Psoas muscle (tissue), 8 donors: ENCODE data around the gene NBPF1. TPM values are rescaled to one million over a fixed set of nuclear protein-coding genes. Genes with fewer than 3 reads are reported as not detected.
"Not testable (repeated sequence)": the region's sequence is repeated elsewhere in the genome, so short reads cannot be mapped to it uniquely, and the experiment has no call there.

Experiments used
- ATAC-seq, 4 donors: fragments of 200-7000 bp; cut with Tn5 transposase; one replicate each; pipeline ENCODE4 v1.9.1; 2020; ENCODE audit warnings: moderate library complexity in 3 of 4, mild to moderate bottlenecking in 2 of 4
- DNase-seq, 2 donors: peaks; one replicate each; pipeline ENCODE4 v3.0.0-alpha.2; 2020
- H3K27ac ChIP-seq: fragments of 200-600 bp; one replicate; pipeline ENCODE4 v1.8.0; 2022
- H3K27me3 ChIP-seq, 3 donors: fragments of 200-600 bp in 1 of 3; one replicate each; pipeline versions ENCODE4 v1.6.1 to v1.8.0; 2013 to 2022; ENCODE audit warnings: low read length in 2 of 3, mild to moderate bottlenecking in 2 of 3, moderate library complexity in 1 of 3; ENCODE audit not compliant: insufficient read depth in 3 of 3
- H3K36me3 ChIP-seq, 2 donors: fragments of 200-600 bp in 1 of 2; one replicate each; pipeline versions ENCODE4 v1.6.1 to v1.8.0; 2013 to 2022; ENCODE audit warnings: low read depth in 1 of 2, mild to moderate bottlenecking in 1 of 2, moderate library complexity in 1 of 2; ENCODE audit not compliant: insufficient read depth in 1 of 2
- H3K4me1 ChIP-seq: fragments of 200-600 bp; one replicate; pipeline ENCODE4 v1.8.0; 2022
- H3K4me3 ChIP-seq: fragments of 200-600 bp; one replicate; pipeline ENCODE4 v1.8.0; 2022; ENCODE audit warnings: mild to moderate bottlenecking
- H3K9me3 ChIP-seq: fragments of 200-600 bp; one replicate; pipeline ENCODE4 v1.8.0; 2022
- WGBS, 3 donors: extraction: QIAGEN DNeasy Blood & Tissue Kit; methylation state at CpG; one replicate each; pipeline versions ENCODE4 v1.1.6 to v1.1.7; 2013; 5-methylcytosine and 5-hydroxymethylcytosine counted together
- intact Hi-C, 2 donors: fragments of 100-400 bp; cut with DNase I; formaldehyde crosslinking; loops; one replicate each; pipeline versions ENCODE4 v1.11.0 to v1.14.2; 2022
- polyA plus RNA-seq, 3 donors: library from polyadenylated mRNA; stranded (reverse); fragments of 200-250 nt; gene quantifications; one replicate each; pipeline ENCODE4 v1.2.3, GENCODE V29; 2013
- total RNA-seq, 4 donors: library from RNA; stranded (reverse); fragmentation: NEBNext Ultra II Directional in 2 of 4; extraction: Animal tissue kit (Norgen Biotek cat#: 25700) in 2 of 4; gene quantifications; one replicate each; pipeline versions ENCODE4 v1.2.1 to v1.2.4, GENCODE V29; 2021 to 2023
- donor health status: healthy with polysubstance abuse.
- donor health status: DM: no; HTN: no; CAD: no; lungs with moderate emphysema.
- donor health status: Bipolar disorder and iron deficiency.
- donor health status: healthy.
- donor health status: DM: yes; HTN: yes; CAD: no.
- donor health status: DM: no; HTN: no; CAD: no.
- donor health status: DM: no; HTN: no; CAD: no.
- donor health status: DM: yes; HTN: yes; CAD: no.

Gene NBPF1
- total and polyA plus RNA-seq, 7 donors = 2.4 to 20.9 (median 6.5) TPM

GRCh38 chr1:16537528-16537927 is 75.8 kb downstream of the NBPF1 start:
- intact Hi-C loops, H3K36me3 ChIP-seq, H3K4me1 ChIP-seq, DNase-seq, ATAC-seq, H3K27ac ChIP-seq, H3K4me3 ChIP-seq, H3K9me3 ChIP-seq: not testable (repeated sequence)
- H3K27me3 ChIP-seq = peaks cover 0 to 12% (median 2%) of the 10 kb centered on the region in 3 donors
- WGBS, 3 donors = 67 to 92% (median 76%) methylated on average over 4 to 5 of the region's 6 CpGs

GRCh38 chr1:16536796-16537195 is 76.6 kb downstream of the NBPF1 start:
- DNase-seq, H3K36me3 ChIP-seq, intact Hi-C loops, H3K4me1 ChIP-seq, H3K27ac ChIP-seq, H3K4me3 ChIP-seq, ATAC-seq, H3K9me3 ChIP-seq: not testable (repeated sequence)
- WGBS, 3 donors = 75 to 80% (median 77%) methylated on average over 15 of the region's 15 CpGs
- H3K27me3 ChIP-seq = peaks cover 0 to 18% (median 2%) of the 10 kb centered on the region in 3 donors

GRCh38 chr1:16535898-16536297 is 77.5 kb downstream of the NBPF1 start:
- WGBS, 3 donors = 38 to 64% (median 59%) methylated on average over 15 to 22 of the region's 22 CpGs
- H3K9me3 ChIP-seq, H3K4me1 ChIP-seq, intact Hi-C loops, DNase-seq, H3K27ac ChIP-seq, ATAC-seq, H3K4me3 ChIP-seq, H3K36me3 ChIP-seq: not testable (repeated sequence)
- peaks cover 0 to 27% (median 2%) of the 10 kb centered on the region in 3 donors for H3K27me3 ChIP-seq

GRCh38 chr1:16535487-16535886 is 77.9 kb downstream of the NBPF1 start:
- ATAC-seq (peak in 3 of 4 donors; percentile 42 to 51 (median 49)), DNase-seq (peak in 1 of 2 donors; percentile 60)
- intact Hi-C loops, H3K27ac ChIP-seq, H3K36me3 ChIP-seq, H3K4me1 ChIP-seq, H3K9me3 ChIP-seq: not testable (repeated sequence)
- Histone ChIP-seq H3K4me3 (peak overlapping the region; percentile 48), H3K27me3 (peaks cover 0 to 28% (median 2%) of the 10 kb centered on the region in 3 donors)
- WGBS, 3 donors = 19 to 29% (median 24%) methylated on average over 25 to 33 of the region's 34 CpGs

- peak; percentile 65 to 85 for DNase-seq
- Histone ChIP-seq H3K27me3 (peaks cover 0 to 28% (median 2%) of the 10 kb centered on the region in 3 donors), H3K4me3 (peak overlapping the region; percentile 48)
These were observed 78.4 kb downstream of the NBPF1 start for GRCh38 chr1:16534829-16535456.

GRCh38 chr1:16534239-16534828 is 79.0 kb downstream of the NBPF1 start:
- H3K4me3 ChIP-seq, H3K4me1 ChIP-seq, H3K9me3 ChIP-seq, H3K36me3 ChIP-seq, intact Hi-C loops, H3K27ac ChIP-seq, DNase-seq: not testable (repeated sequence)
- ATAC-seq = peak in 3 of 4 donors; percentile 31 to 64 (median 50)
- WGBS, 3 donors = 6 to 8% (median 8%) methylated on average over 29 to 44 of the region's 44 CpGs
- H3K27me3 ChIP-seq = peaks cover 0 to 28% (median 2%) of the 10 kb centered on the region in 3 donors

More at GRCh38 chr1:16534829-16535456, 78.4 kb downstream of the NBPF1 start:
- 4 to 6% (median 5%) methylated on average over 20 to 31 of the region's 43 CpGs for WGBS, 3 donors
- ATAC-seq = peak; percentile 85 to 93 (median 89)
- H3K36me3 ChIP-seq, H3K27ac ChIP-seq, H3K4me1 ChIP-seq, intact Hi-C loops, H3K9me3 ChIP-seq: not testable (repeated sequence)

- H3K4me3 ChIP-seq = peak overlapping the region; percentile 32
- intact Hi-C loops, ATAC-seq, H3K36me3 ChIP-seq, H3K4me1 ChIP-seq, H3K9me3 ChIP-seq, DNase-seq, H3K27ac ChIP-seq: not testable (repeated sequence)
- H3K27me3 ChIP-seq = peaks cover 0 to 28% (median 2%) of the 10 kb centered on the region in 3 donors
- 12 to 35% (median 26%) methylated on average over 16 to 28 of the region's 32 CpGs for WGBS, 3 donors
These were observed 81.0 kb downstream of the NBPF1 start for GRCh38 chr1:16532235-16532991.

- peaks cover 0 to 16% (median 0%) of the 10 kb centered on the region in 3 donors for H3K27me3 ChIP-seq
- H3K4me1 ChIP-seq, H3K36me3 ChIP-seq, intact Hi-C loops, H3K27ac ChIP-seq, DNase-seq, ATAC-seq, H3K9me3 ChIP-seq, H3K4me3 ChIP-seq: not testable (repeated sequence)
- 82 to 88% (median 86%) methylated on average over 3 of the region's 3 CpGs for WGBS, 3 donors
These were observed 85.0 kb downstream of the NBPF1 start for GRCh38 chr1:16528338-16528737.

GRCh38 chr1:16525769-16526168 is 87.6 kb downstream of the NBPF1 start:
- H3K9me3 ChIP-seq, H3K4me1 ChIP-seq, H3K36me3 ChIP-seq, H3K4me3 ChIP-seq, H3K27ac ChIP-seq, H3K27me3 ChIP-seq, DNase-seq, intact Hi-C loops: not testable (repeated sequence)
- peak in 1 of 4 donors; percentile 68 for ATAC-seq

- H3K9me3 ChIP-seq, H3K27ac ChIP-seq, DNase-seq, ATAC-seq, intact Hi-C loops, H3K4me1 ChIP-seq, H3K36me3 ChIP-seq, H3K4me3 ChIP-seq: not testable (repeated sequence)
- H3K27me3 ChIP-seq = peaks cover 0 to 17% (median 5%) of the 10 kb centered on the region in 3 donors
- WGBS, 3 donors = 79 to 86% (median 82%) methylated on average over 5 of the region's 5 CpGs
These were observed 91.7 kb downstream of the NBPF1 start for GRCh38 chr1:16521679-16522078.
